Measurements from ENCODE around the gene EMC10.

Gene EMC10

GRCh38 chr19:50476224-50476906 lies at the start of gene EMC10, which contains the start of gene GARIN5A:
Gene EMC10, plus strand, starts transcription at chr19:50476507. Its CDS starts 38 bp downstream, at chr19:50476545.
Gene GARIN5A, minus strand, starts transcription at chr19:50476848. Its CDS starts 460 bp downstream, at chr19:50476388.
- no peak for TF ChIP-seq CTCF (IDR thresholded peaks at IDR 0.05; ENCODE audit: insufficient read depth, low read depth, low read length, missing control alignments)
- DNase-seq (ENCODE audit: low read depth) = peak; percentile 98
- peak within 1 kb of the TSS; percentile 88 for H3K4me3 ChIP-seq (ENCODE audit: low read depth, low read length)

- peak overlapping the region; percentile 19 for H3K4me3 ChIP-seq (ENCODE audit: low read depth, low read length)
- no peak for TF ChIP-seq CTCF (IDR thresholded peaks at IDR 0.05; ENCODE audit: insufficient read depth, low read depth, low read length, missing control alignments)
- DNase-seq (ENCODE audit: low read depth) = no peak
Observed at GRCh38 chr19:50427318-50427925, 48.9 kb upstream of the EMC10 start.

GRCh38 chr19:50427997-50428425 lies 48.3 kb upstream of the EMC10 start:
- peak; percentile 82 for DNase-seq (ENCODE audit: low read depth)
- TF ChIP-seq CTCF (IDR thresholded peaks at IDR 0.05; ENCODE audit: insufficient read depth, low read depth, low read length, missing control alignments) = no peak
- H3K4me3 ChIP-seq (ENCODE audit: low read depth, low read length) = peak overlapping the region; percentile 19

- DNase-seq (ENCODE audit: low read depth) = no peak
- TF ChIP-seq CTCF (IDR thresholded peaks at IDR 0.05; ENCODE audit: insufficient read depth, low read depth, low read length, missing control alignments) = no peak
- H3K4me3 ChIP-seq (ENCODE audit: low read depth, low read length) = no peak overlapping the region
Observed at GRCh38 chr19:50428772-50429463, 47.4 kb upstream of the EMC10 start.

- peak overlapping the region; percentile 53 for H3K4me3 ChIP-seq (ENCODE audit: low read depth, low read length)
- no peak for DNase-seq (ENCODE audit: low read depth)
- no peak for TF ChIP-seq CTCF (IDR thresholded peaks at IDR 0.05; ENCODE audit: insufficient read depth, low read depth, low read length, missing control alignments)
Observed at GRCh38 chr19:50430888-50431342, 45.4 kb upstream of the EMC10 start.

- no peak for TF ChIP-seq CTCF (IDR thresholded peaks at IDR 0.05; ENCODE audit: insufficient read depth, low read depth, low read length, missing control alignments)
- DNase-seq (ENCODE audit: low read depth) = peak; percentile 85
- peak overlapping the region; percentile 53 for H3K4me3 ChIP-seq (ENCODE audit: low read depth, low read length)
Observed at GRCh38 chr19:50431343-50432220, 44.7 kb upstream of the EMC10 start.

All from GM12865 (cell line).